DOHH2 (cell line): ENCODE results near the gene FAM20C.

ENCODE experiments used
- H3F3A ChIP-seq: fragments of 200-600 bp; sonication (generic), shearing (Covaris generic); 2 replicates; pipeline ENCODE4 v1.6.0; 2016; ENCODE audit warnings: antibody characterized with exemption, mild to moderate bottlenecking; ENCODE audit not compliant: control insufficient read depth, insufficient read depth
- H3K27ac ChIP-seq: fragments of 200-600 bp; sonication (generic); 2 replicates; pipeline ENCODE4 v1.5.1; 2014; ENCODE audit warnings: low read depth, mild to moderate bottlenecking, low read length, moderate library complexity
- H3K27me3 ChIP-seq: fragments of 200-600 bp; sonication (generic); 2 replicates; pipeline ENCODE4 v1.6.1; 2014; ENCODE audit warnings: mild to moderate bottlenecking, low read length, mixed read lengths; ENCODE audit not compliant: control insufficient read depth
- H3K36me3 ChIP-seq: fragments of 200-600 bp; sonication (generic); 2 replicates; pipeline ENCODE4 v1.6.1; 2014; ENCODE audit warnings: mild to moderate bottlenecking, low read length, moderate library complexity, mixed read lengths; ENCODE audit not compliant: control insufficient read depth
- H3K4me1 ChIP-seq: fragments of 200-600 bp; sonication (generic); 2 replicates; pipeline ENCODE4 v1.6.1; 2014; ENCODE audit warnings: mild to moderate bottlenecking, low read length, mixed read lengths; ENCODE audit not compliant: control insufficient read depth
- H3K4me2 ChIP-seq: fragments of 200-600 bp; sonication (generic); 2 replicates; pipeline ENCODE4 v1.6.0; 2014; ENCODE audit warnings: mild to moderate bottlenecking, low read length, moderate library complexity
- H3K4me3 ChIP-seq: fragments of 200-600 bp; sonication (generic); 2 replicates; pipeline ENCODE4 v1.5.1; 2014; ENCODE audit warnings: mild to moderate bottlenecking, low read length, mixed read lengths
- H3K79me2 ChIP-seq: fragments of 200-600 bp; sonication (generic); 2 replicates; pipeline ENCODE4 v1.6.1; 2014; ENCODE audit warnings: mild to moderate bottlenecking, low read length, mixed read lengths; ENCODE audit not compliant: control insufficient read depth
- H3K9me2 ChIP-seq: fragments of 200-600 bp; sonication (generic); replicated peaks from 2 replicates; pipeline ENCODE4 v1.6.1; 2014; ENCODE audit warnings: mild to moderate bottlenecking, low read length, mixed read lengths; ENCODE audit not compliant: control insufficient read depth
- H3K9me3 ChIP-seq: fragments of 200-600 bp; sonication (generic); 2 replicates; pipeline ENCODE4 v1.6.1; 2014; ENCODE audit warnings: antibody characterized with exemption, low read length, mixed read lengths; ENCODE audit not compliant: control insufficient read depth, insufficient read depth
- H4K20me1 ChIP-seq: fragments of 200-600 bp; sonication (generic); 2 replicates; pipeline ENCODE4 v1.6.0; 2014; ENCODE audit warnings: low read depth, mild to moderate bottlenecking, antibody characterized with exemption, low read length, moderate library complexity; ENCODE audit not compliant: control insufficient read depth, insufficient read depth
- EZH2phosphoT487 ChIP-seq: fragments of 200-600 bp; sonication (generic); IDR thresholded peaks from 2 replicates; pipeline ENCODE4 v1.6.1; 2017; ENCODE audit warnings: borderline replicate concordance, mild to moderate bottlenecking, antibody characterized with exemption, low read length, moderate library complexity, mixed read lengths
- TF ChIP-seq, protein P1 (sequence below): fragments of 200-600 bp; sonication (generic); IDR thresholded peaks from one replicate; pipeline ENCODE4 v1.5.1; 2014; ENCODE audit warnings: antibody characterized with exemption, mild to moderate bottlenecking, low read depth, low read length; ENCODE audit not compliant: poor library complexity, severe bottlenecking

Gene FAM20C

DNA sequence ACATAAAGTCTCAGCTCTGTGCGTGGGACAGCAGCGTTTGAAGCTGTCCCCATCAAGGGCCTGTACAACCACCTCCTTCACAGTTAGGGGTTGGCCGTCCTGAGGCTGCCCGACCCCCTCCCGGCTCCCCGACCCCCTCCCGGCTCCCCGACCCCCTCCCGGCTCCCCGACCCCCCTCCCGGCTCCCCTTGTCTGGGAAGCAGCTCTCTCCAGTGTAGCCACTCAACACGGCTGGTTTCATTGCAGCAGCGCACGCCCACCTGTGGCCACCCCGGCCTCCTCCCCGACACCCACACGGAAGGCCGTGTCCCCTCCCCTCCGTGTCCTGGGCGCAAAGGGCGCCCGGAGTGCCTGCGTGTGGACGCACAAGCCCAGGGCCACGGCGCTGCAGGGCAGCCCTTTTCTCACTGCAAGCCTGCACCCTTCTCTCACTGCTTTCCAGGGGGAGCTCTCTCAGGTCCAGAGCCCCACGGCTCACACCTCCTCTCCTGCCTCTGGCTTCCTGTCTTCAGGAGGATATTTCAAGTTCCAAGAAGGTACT, 20.9 kb upstream of the FAM20C start:
- Histone ChIP-seq H3K27me3 (no peaks in the 10 kb centered on the region), H3K4me3 (no peak overlapping the region), H3K27ac (no peak overlapping the region), H3K9me2 (no peaks in the 10 kb centered on the region), H4K20me1 (no peaks in the 10 kb centered on the region), H3K79me2 (no peaks in the 10 kb centered on the region), H3K4me2 (no peak overlapping the region), H3K4me1 (no peaks in the 10 kb centered on the region), H3F3A (no peaks in the 10 kb centered on the region), H3K9me3 (peaks cover 9% of the 10 kb centered on the region; the same call in 1 of the 2 replicates), H3K36me3 (no peaks in the 10 kb centered on the region)
- TF ChIP-seq EZH2phosphoT487 = no peak
- TF ChIP-seq, protein P1, sequence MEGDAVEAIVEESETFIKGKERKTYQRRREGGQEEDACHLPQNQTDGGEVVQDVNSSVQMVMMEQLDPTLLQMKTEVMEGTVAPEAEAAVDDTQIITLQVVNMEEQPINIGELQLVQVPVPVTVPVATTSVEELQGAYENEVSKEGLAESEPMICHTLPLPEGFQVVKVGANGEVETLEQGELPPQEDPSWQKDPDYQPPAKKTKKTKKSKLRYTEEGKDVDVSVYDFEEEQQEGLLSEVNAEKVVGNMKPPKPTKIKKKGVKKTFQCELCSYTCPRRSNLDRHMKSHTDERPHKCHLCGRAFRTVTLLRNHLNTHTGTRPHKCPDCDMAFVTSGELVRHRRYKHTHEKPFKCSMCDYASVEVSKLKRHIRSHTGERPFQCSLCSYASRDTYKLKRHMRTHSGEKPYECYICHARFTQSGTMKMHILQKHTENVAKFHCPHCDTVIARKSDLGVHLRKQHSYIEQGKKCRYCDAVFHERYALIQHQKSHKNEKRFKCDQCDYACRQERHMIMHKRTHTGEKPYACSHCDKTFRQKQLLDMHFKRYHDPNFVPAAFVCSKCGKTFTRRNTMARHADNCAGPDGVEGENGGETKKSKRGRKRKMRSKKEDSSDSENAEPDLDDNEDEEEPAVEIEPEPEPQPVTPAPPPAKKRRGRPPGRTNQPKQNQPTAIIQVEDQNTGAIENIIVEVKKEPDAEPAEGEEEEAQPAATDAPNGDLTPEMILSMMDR = no peak

DNA sequence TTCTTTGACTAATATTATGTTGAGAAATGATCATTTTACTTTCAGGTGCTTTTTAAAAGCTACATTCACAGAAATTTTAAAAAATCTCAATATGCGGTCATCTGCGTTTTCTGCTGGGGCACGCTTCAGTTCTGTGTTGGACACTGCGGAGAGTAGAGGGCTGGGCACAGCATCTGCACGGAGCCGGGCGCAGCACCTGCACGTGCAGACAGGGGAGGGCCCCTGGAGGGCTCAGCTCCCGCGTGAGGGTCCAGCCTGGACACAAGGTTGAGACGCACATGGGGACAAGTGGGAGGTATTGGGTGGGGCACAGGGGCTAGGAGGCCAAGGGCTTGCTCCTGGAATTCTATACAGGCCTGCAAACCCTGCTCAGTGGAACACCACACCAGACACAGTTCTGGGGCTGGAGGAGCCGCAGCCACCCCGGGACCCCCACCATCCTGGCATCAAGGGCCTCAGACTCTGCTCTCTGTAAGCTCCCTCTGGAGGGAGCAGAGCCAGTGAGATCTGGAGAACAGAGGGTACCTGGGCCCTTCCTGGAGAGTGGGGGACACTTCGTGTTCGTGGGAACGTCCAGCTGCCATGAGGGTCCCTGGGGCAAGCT, 20.4 kb upstream of the FAM20C start:
- H3F3A ChIP-seq = no peaks in the 10 kb centered on the region
- no peaks in the 10 kb centered on the region for H3K79me2 ChIP-seq
- no peaks in the 10 kb centered on the region for H3K9me2 ChIP-seq
- H3K4me3 ChIP-seq = no peak overlapping the region
- peaks cover 9% of the 10 kb centered on the region; the same call in 1 of the 2 replicates for H3K9me3 ChIP-seq
- H3K27ac ChIP-seq = no peak overlapping the region
- TF ChIP-seq, protein P1 = no peak
- no peaks in the 10 kb centered on the region for H3K36me3 ChIP-seq
- no peaks in the 10 kb centered on the region for H3K27me3 ChIP-seq
- H3K4me2 ChIP-seq = no peak overlapping the region
- no peaks in the 10 kb centered on the region for H4K20me1 ChIP-seq
- no peaks in the 10 kb centered on the region for H3K4me1 ChIP-seq

DNA sequence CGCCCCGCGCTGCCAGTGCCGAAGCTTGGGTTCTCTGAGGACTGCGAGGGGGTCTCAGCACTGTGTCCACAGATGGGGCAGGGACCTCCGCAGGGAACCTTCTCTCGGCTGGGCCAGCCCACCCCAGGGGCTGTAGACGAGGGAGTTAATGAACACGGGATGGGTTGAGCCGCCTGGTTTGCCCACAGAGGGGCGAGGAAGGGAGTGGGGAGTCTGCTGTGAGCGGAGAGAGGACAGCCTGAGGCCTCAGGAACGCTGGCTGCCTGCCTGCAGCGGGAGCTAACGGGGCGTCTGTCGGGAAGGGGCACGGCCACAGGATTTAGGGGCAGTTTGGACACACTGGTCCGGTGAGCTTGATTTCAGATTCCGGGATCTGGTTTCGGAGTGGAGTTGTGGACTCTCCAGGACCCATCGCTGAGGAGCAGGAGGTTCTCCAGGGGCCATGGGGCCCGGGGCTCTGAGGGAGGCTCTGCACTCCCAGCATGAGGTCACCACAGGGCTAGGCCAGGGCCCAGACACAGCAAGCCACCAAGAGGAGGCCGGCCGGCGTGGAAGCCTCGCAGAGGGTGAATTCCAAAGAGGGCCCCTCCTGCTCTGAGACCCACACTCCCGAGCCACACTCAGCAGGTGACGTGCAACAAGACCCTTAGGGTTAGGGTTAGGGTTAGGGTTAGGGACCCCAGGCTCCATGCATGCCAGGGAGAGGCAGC, 19.0 kb upstream of the FAM20C start:
- H3K9me3 ChIP-seq = peaks cover 9% of the 10 kb centered on the region; the same call in 1 of the 2 replicates
- H3F3A ChIP-seq = no peaks in the 10 kb centered on the region
- no peak overlapping the region for H3K4me3 ChIP-seq
- no peaks in the 10 kb centered on the region for H3K9me2 ChIP-seq
- H3K27me3 ChIP-seq = no peaks in the 10 kb centered on the region
- TF ChIP-seq EZH2phosphoT487 = no peak
- H3K79me2 ChIP-seq = no peaks in the 10 kb centered on the region
- no peaks in the 10 kb centered on the region for H3K36me3 ChIP-seq
- H4K20me1 ChIP-seq = no peaks in the 10 kb centered on the region
- H3K4me2 ChIP-seq = no peak overlapping the region
- no peak overlapping the region for H3K27ac ChIP-seq
- H3K4me1 ChIP-seq = no peaks in the 10 kb centered on the region

DNA sequence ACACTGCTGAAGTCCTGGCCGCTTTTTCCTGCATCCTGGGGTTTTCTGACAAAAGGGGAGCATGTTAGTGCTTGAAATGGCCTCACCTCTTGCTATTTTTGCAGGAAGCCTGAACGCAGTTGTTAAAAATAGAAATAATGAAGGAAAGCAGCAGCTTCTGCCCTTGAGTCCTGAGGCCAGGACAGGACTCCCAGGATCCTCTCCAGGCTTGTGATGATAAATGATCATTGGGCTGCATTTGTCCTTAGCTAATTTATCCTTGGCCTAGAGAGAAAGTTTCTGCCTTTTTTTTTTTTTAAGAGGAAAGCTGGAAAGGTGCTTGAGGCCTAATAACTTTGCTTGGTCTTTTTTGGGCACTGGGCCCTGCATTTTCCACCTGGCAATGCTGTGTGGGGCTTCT, 17.7 kb upstream of the FAM20C start:
- Histone ChIP-seq H3K4me1 (no peaks in the 10 kb centered on the region), H3K9me2 (no peaks in the 10 kb centered on the region), H3K9me3 (peaks cover 9% of the 10 kb centered on the region; the same call in 1 of the 2 replicates), H3K4me3 (no peak overlapping the region), H3K4me2 (no peak overlapping the region), H3K27ac (no peak overlapping the region), H3K27me3 (no peaks in the 10 kb centered on the region), H4K20me1 (no peaks in the 10 kb centered on the region), H3F3A (no peaks in the 10 kb centered on the region), H3K79me2 (no peaks in the 10 kb centered on the region), H3K36me3 (no peaks in the 10 kb centered on the region)
- TF ChIP-seq EZH2phosphoT487 = no peak
- TF ChIP-seq, protein P1 = no peak
